Neural cell (in vitro differentiated cells): ENCODE data around the gene IGF2R. TPM values are rescaled to one million over a fixed set of nuclear protein-coding genes. Genes with fewer than 3 reads are reported as not detected.

Experiments
- H2AFZ ChIP-seq: fragments of 200-600, 300-800 bp; sonication (generic), shearing (Covaris generic); 2 replicates; pipeline ENCODE4 v1.6.0; 2014; ENCODE audit warnings: low read depth, mild to moderate bottlenecking, antibody characterized with exemption, low read length, moderate library complexity
- H3F3A ChIP-seq: fragments of 200-600 bp; shearing (Covaris generic); 2 replicates; pipeline ENCODE4 v1.6.1; 2016; ENCODE audit warnings: mild to moderate bottlenecking, moderate library complexity, mixed read lengths, antibody characterized with exemption, low read length; ENCODE audit not compliant: insufficient read depth, poor library complexity, severe bottlenecking
- H3K27ac ChIP-seq: fragments of 200-600, 300-800 bp; sonication (generic), shearing (Covaris generic); 2 replicates; pipeline ENCODE4 v1.5.1; 2014; ENCODE audit warnings: mild to moderate bottlenecking, low read length, moderate library complexity
- H3K27me3 ChIP-seq: fragments of 300-800, 200-600 bp; sonication (generic), shearing (Covaris generic); 2 replicates; pipeline ENCODE4 v1.6.0; 2014; ENCODE audit warnings: mild to moderate bottlenecking, low read depth, low read length, moderate library complexity; ENCODE audit not compliant: insufficient read depth
- H3K36me3 ChIP-seq: fragments of 300-800, 200-600 bp; sonication (generic), shearing (Covaris generic); 2 replicates; pipeline ENCODE4 v1.5.1; 2014; ENCODE audit warnings: mild to moderate bottlenecking, antibody characterized with exemption, low read length, moderate library complexity; ENCODE audit not compliant: insufficient read depth
- H3K4me2 ChIP-seq: fragments of 300-800, 200-600 bp; sonication (generic), shearing (Covaris generic); 2 replicates; pipeline ENCODE4 v1.6.0; 2014; ENCODE audit warnings: mild to moderate bottlenecking, low read length
- H3K4me3 ChIP-seq: fragments of 300-800, 200-600 bp; sonication (generic), shearing (Covaris generic); 2 replicates; pipeline ENCODE4 v1.5.1; 2014; ENCODE audit warnings: mild to moderate bottlenecking, low read length, moderate library complexity
- H3K79me2 ChIP-seq: fragments of 200-600 bp; shearing (Covaris generic); replicated peaks from 2 replicates; pipeline ENCODE4 v1.6.0; 2014; ENCODE audit warnings: mild to moderate bottlenecking, low read length, moderate library complexity; ENCODE audit not compliant: insufficient read depth
- H3K9ac ChIP-seq: fragments of 300-800, 200-600 bp; sonication (generic), shearing (Covaris generic); 2 replicates; pipeline ENCODE4 v1.6.1; 2016; ENCODE audit warnings: mild to moderate bottlenecking, low read length, mixed read lengths
- H3K9me2 ChIP-seq: fragments of 200-600 bp; shearing (Covaris generic); 2 replicates; pipeline ENCODE4 v1.6.1; 2016; ENCODE audit warnings: mild to moderate bottlenecking, low read length, mixed read lengths; ENCODE audit not compliant: insufficient read depth
- H3K9me3 ChIP-seq: fragments of 200-600, 300-800 bp; sonication (generic), shearing (Covaris generic); 2 replicates; pipeline ENCODE4 v1.6.1; 2016; ENCODE audit warnings: mild to moderate bottlenecking, mixed run types, low read length, moderate library complexity, mixed read lengths
- H4K20me1 ChIP-seq: fragments of 200-600 bp; shearing (Covaris generic); 2 replicates; pipeline ENCODE4 v1.6.1; 2016; ENCODE audit warnings: mild to moderate bottlenecking, mixed run types; ENCODE audit not compliant: insufficient read depth
- EP300 ChIP-seq: fragments of 450-650 bp; conservative IDR thresholded peaks from 2 replicates; pipeline ENCODE4 v1.6.1; 2014; ENCODE audit warnings: antibody characterized with exemption, mild to moderate bottlenecking, moderate library complexity; ENCODE audit not compliant: poor library complexity, severe bottlenecking
- EZH2 ChIP-seq: fragments of 200-600, 300-800 bp; shearing (Covaris generic), sonication (generic); IDR thresholded peaks from 2 replicates; pipeline ENCODE4 v1.6.1; 2014; ENCODE audit warnings: antibody characterized with exemption, low read length, borderline replicate concordance, mild to moderate bottlenecking; ENCODE audit not compliant: insufficient read depth, poor library complexity, severe bottlenecking
- MXI1 ChIP-seq: fragments of 450-650 bp; conservative IDR thresholded peaks from 2 replicates; pipeline ENCODE4 v1.6.1; 2014; ENCODE audit warnings: antibody characterized with exemption, mild to moderate bottlenecking; ENCODE audit not compliant: poor library complexity, severe bottlenecking
- POLR2AphosphoS5 ChIP-seq: IDR thresholded peaks from 2 replicates; pipeline ENCODE4 v1.6.1; 2012
- RAD21 ChIP-seq: fragments of 450-650 bp; conservative IDR thresholded peaks from 2 replicates; pipeline ENCODE4 v1.6.1; 2014; ENCODE audit warnings: antibody characterized with exemption, mild to moderate bottlenecking, moderate library complexity
- SMC3 ChIP-seq: fragments of 450-650 bp; conservative IDR thresholded peaks from 2 replicates; pipeline ENCODE4 v1.6.1; 2014; ENCODE audit warnings: antibody characterized with exemption, mild to moderate bottlenecking, moderate library complexity; ENCODE audit not compliant: poor library complexity
- TAF1 ChIP-seq: IDR thresholded peaks from 2 replicates; pipeline ENCODE4 v1.6.1; 2012; ENCODE audit warnings: low read depth
- polyA plus RNA-seq: library from polyadenylated mRNA; depleted of rRNA; stranded (reverse); fragments of >200 nt; gene quantifications from 2 replicates; pipeline ENCODE4 v1.2.3, GENCODE V29; 2014
- TF ChIP-seq, protein P1 (sequence below): fragments of 450-650 bp; IDR thresholded peaks from 2 replicates; pipeline ENCODE4 v1.5.1; 2014; ENCODE audit warnings: antibody characterized with exemption, mild to moderate bottlenecking, moderate library complexity; ENCODE audit not compliant: poor library complexity, severe bottlenecking
- TF ChIP-seq, protein P2 (sequence below): IDR thresholded peaks from 2 replicates; pipeline ENCODE4 v1.6.1; 2012; ENCODE audit warnings: borderline replicate concordance

Gene IGF2R
- polyA plus RNA-seq, 1 donor from 2014 or later = 15.0 TPM

DNA sequence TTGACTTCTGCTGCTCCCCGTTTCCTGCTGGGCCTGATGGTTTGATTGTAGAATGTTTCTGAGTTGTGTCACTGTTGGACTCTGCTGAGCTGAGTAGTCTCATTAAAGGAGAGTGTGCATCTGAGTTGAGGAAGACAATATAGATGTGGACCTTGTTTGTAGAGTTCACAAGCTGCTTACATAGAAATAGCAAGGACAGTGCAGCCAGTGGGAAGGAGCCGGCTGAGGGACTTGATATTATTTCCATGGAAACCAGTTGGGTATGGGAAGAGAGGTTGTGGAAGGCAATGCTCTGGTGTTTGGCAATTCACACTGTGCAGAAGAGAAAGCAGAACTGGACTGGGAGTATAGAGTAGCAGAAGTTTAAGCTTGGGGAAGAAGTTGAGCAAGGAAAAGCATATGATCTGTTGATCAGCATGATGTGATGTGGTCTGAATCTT, 14.8 kb downstream of the IGF2R start:
- no peaks in the 10 kb centered on the region for H3K9me3 ChIP-seq
- no peaks in the 10 kb centered on the region for H3K9me2 ChIP-seq
- H3K4me3 ChIP-seq = no peak overlapping the region
- no peak overlapping the region for H3K27ac ChIP-seq
- TF ChIP-seq, protein P1, sequence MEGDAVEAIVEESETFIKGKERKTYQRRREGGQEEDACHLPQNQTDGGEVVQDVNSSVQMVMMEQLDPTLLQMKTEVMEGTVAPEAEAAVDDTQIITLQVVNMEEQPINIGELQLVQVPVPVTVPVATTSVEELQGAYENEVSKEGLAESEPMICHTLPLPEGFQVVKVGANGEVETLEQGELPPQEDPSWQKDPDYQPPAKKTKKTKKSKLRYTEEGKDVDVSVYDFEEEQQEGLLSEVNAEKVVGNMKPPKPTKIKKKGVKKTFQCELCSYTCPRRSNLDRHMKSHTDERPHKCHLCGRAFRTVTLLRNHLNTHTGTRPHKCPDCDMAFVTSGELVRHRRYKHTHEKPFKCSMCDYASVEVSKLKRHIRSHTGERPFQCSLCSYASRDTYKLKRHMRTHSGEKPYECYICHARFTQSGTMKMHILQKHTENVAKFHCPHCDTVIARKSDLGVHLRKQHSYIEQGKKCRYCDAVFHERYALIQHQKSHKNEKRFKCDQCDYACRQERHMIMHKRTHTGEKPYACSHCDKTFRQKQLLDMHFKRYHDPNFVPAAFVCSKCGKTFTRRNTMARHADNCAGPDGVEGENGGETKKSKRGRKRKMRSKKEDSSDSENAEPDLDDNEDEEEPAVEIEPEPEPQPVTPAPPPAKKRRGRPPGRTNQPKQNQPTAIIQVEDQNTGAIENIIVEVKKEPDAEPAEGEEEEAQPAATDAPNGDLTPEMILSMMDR = no peak
- TF ChIP-seq EZH2 = no peak
- no peak for TF ChIP-seq TAF1
- no peak for TF ChIP-seq RAD21
- no peaks in the 10 kb centered on the region for H4K20me1 ChIP-seq
- no peak overlapping the region for H3K9ac ChIP-seq
- H3K79me2 ChIP-seq = peaks cover 70% of the 10 kb centered on the region
- no peaks in the 10 kb centered on the region for H3K27me3 ChIP-seq
- no peak overlapping the region for H2AFZ ChIP-seq
- no peak overlapping the region for H3K4me2 ChIP-seq
- no peaks in the 10 kb centered on the region for H3K36me3 ChIP-seq
- H3F3A ChIP-seq = no peaks in the 10 kb centered on the region

DNA sequence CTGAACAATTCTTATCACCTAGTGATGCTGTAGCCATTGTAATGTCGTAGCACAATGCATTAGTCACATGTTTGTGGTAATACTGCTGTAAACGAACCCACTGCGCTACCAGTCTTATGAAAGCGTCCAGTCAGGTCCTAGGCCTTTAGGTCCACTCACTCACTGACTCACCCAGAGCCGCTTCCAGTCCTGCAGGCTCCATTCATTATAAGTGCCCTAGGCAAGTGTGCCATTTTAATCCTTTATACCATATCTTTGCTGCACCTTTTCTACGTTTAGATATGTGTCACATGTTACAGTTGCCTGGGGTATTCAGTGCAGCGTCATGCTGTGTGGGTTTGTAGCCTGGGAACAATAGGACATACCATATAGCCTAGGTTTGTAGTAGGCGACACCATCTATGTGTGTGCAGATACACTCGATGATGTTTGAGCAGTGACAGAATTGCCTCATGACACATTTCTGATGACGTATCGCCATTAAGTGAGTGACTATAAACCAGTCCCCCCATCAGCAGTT, 15.4 kb downstream of the IGF2R start:
- Histone ChIP-seq H4K20me1 (no peaks in the 10 kb centered on the region), H2AFZ (no peak overlapping the region), H3K27ac (no peak overlapping the region), H3K9me2 (no peaks in the 10 kb centered on the region), H3K79me2 (peaks cover 76% of the 10 kb centered on the region), H3K27me3 (no peaks in the 10 kb centered on the region), H3K4me2 (no peak overlapping the region), H3K9me3 (no peaks in the 10 kb centered on the region), H3K9ac (no peak overlapping the region), H3K36me3 (no peaks in the 10 kb centered on the region), H3K4me3 (no peak overlapping the region), H3F3A (no peaks in the 10 kb centered on the region)
- TF ChIP-seq, protein P2, sequence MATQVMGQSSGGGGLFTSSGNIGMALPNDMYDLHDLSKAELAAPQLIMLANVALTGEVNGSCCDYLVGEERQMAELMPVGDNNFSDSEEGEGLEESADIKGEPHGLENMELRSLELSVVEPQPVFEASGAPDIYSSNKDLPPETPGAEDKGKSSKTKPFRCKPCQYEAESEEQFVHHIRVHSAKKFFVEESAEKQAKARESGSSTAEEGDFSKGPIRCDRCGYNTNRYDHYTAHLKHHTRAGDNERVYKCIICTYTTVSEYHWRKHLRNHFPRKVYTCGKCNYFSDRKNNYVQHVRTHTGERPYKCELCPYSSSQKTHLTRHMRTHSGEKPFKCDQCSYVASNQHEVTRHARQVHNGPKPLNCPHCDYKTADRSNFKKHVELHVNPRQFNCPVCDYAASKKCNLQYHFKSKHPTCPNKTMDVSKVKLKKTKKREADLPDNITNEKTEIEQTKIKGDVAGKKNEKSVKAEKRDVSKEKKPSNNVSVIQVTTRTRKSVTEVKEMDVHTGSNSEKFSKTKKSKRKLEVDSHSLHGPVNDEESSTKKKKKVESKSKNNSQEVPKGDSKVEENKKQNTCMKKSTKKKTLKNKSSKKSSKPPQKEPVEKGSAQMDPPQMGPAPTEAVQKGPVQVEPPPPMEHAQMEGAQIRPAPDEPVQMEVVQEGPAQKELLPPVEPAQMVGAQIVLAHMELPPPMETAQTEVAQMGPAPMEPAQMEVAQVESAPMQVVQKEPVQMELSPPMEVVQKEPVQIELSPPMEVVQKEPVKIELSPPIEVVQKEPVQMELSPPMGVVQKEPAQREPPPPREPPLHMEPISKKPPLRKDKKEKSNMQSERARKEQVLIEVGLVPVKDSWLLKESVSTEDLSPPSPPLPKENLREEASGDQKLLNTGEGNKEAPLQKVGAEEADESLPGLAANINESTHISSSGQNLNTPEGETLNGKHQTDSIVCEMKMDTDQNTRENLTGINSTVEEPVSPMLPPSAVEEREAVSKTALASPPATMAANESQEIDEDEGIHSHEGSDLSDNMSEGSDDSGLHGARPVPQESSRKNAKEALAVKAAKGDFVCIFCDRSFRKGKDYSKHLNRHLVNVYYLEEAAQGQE = no peak
- TF ChIP-seq, protein P1 = no peak
- TF ChIP-seq EP300 (no peak), POLR2AphosphoS5 (no peak), MXI1 (no peak), EZH2 (no peak), RAD21 (no peak), SMC3 (no peak), TAF1 (no peak)
